Cardiac septum (tissue), 1 donor: ENCODE data around the gene SLC49A3. TPM values are rescaled to one million over a fixed set of nuclear protein-coding genes. Genes with fewer than 3 reads are reported as not detected.
"Not testable (repeated sequence)": the region's sequence is repeated elsewhere in the genome, so short reads cannot be mapped to it uniquely, and the experiment has no call there.

Source experiments
- DNase-seq: peaks from one replicate; pipeline ENCODE4 v3.0.0-alpha.2; 2020; ENCODE audit warnings: low spot score
- intact Hi-C: fragments of 100-400 bp; cut with DNase I; formaldehyde crosslinking; loops from one replicate; pipeline ENCODE4 v1.14.0; 2022
- total RNA-seq: library from RNA; stranded (reverse); fragmentation: NEBNext Ultra II Directional; extraction: Animal tissue kit (Norgen Biotek cat#: 25700); gene quantifications from one replicate; pipeline ENCODE4 v1.2.1, GENCODE V29; 2021
- donor health status: DM: no; HTN: no; CAD: no.

Gene SLC49A3
- total RNA-seq, 1 donor from 2014 or later: 12.1 TPM

- intact Hi-C loops: no loop called here
- no peak for DNase-seq
These were observed 41.5 kb downstream of the SLC49A3 start for GRCh38 chr4:647481-647880.

- intact Hi-C loops: no loop called here
- DNase-seq: no peak
These were observed 42.5 kb downstream of the SLC49A3 start for GRCh38 chr4:646460-646859.

- not testable (repeated sequence) for DNase-seq
These were observed 46.6 kb downstream of the SLC49A3 start for GRCh38 chr4:642366-642765.

GRCh38 chr4:637536-638280, 51.2 kb downstream of the SLC49A3 start:
- intact Hi-C loops: no loop called here
- DNase-seq: no peak

More at GRCh38 chr4:642366-642765, 46.6 kb downstream of the SLC49A3 start:
- intact Hi-C loops: not testable (repeated sequence)

GRCh38 chr4:636628-637159, 52.3 kb downstream of the SLC49A3 start:
- no peak for DNase-seq
- intact Hi-C loops: no loop called here

GRCh38 chr4:635851-636627, 52.9 kb downstream of the SLC49A3 start:
- intact Hi-C loops: no loop called here
- no peak for DNase-seq

GRCh38 chr4:635066-635835, 53.7 kb downstream of the SLC49A3 start:
- DNase-seq, intact Hi-C loops: not testable (repeated sequence)

- no peak for DNase-seq
- intact Hi-C loops: no loop called here
These were observed 54.4 kb downstream of the SLC49A3 start for GRCh38 chr4:634599-634985.

- intact Hi-C loops: no loop called here
These were observed 54.9 kb downstream of the SLC49A3 start for GRCh38 chr4:633976-634598.

GRCh38 chr4:633406-633805, 55.5 kb downstream of the SLC49A3 start:
- DNase-seq: no peak
- intact Hi-C loops: no loop called here

More at GRCh38 chr4:633976-634598, 54.9 kb downstream of the SLC49A3 start:
- no peak for DNase-seq

- no peak for DNase-seq
- intact Hi-C loops: no loop called here
These were observed 56.0 kb downstream of the SLC49A3 start for GRCh38 chr4:632926-633325.

- intact Hi-C loops: no loop called here
- DNase-seq: no peak
These were observed 56.7 kb downstream of the SLC49A3 start for GRCh38 chr4:632196-632790.

Other genes with a start within 250 kb of the SLC49A3 start
- gene ZNF721, start 190.0 kb downstream of the SLC49A3 start, total RNA-seq: 14.9 TPM
- gene PIGG, start 189.9 kb downstream of the SLC49A3 start, total RNA-seq: 22.4 TPM
- gene TMEM271, start 112.9 kb downstream of the SLC49A3 start, total RNA-seq: not detected
- gene PDE6B, start 63.6 kb downstream of the SLC49A3 start, total RNA-seq: 4.8 TPM
- gene ATP5ME, start 14.9 kb downstream of the SLC49A3 start, total RNA-seq: 734 TPM
- 6.5 TPM for gene MYL5, start 14.6 kb downstream of the SLC49A3 start, total RNA-seq
- gene PCGF3, start 16.7 kb upstream of the SLC49A3 start, total RNA-seq: 24.3 TPM
- 9.4 TPM for gene CPLX1, start 137.0 kb upstream of the SLC49A3 start, total RNA-seq
- gene GAK, start 243.2 kb upstream of the SLC49A3 start, total RNA-seq: 36.1 TPM
- 22.7 TPM for gene TMEM175, start 243.3 kb upstream of the SLC49A3 start, total RNA-seq